ENCODE measurements around the gene LMAN2. TPM values are rescaled to one million over a fixed set of nuclear protein-coding genes. Genes with fewer than 3 reads are reported as not detected.

LMAN2 gene
- polyA plus RNA-seq, 3 donors, result 148 to 275 (median 259) TPM

DNA sequence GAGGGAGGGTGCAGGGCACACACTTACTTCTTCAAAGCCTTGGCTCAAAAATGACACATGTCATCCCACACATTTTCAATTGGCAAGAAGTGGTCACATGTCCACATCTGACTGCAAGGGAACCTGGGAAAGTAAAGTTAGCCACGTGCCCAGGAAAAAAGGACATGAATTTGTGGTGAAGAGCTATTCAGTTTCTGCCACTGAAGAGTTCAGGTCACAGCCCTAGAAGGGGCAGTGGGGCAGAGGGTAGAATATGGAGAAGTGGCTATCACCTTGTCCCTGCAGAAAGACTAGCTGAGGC is 4.3 kb upstream of the LMAN2 start:
- peaks cover 3 to 11% (median 7%) of the 10 kb centered on the region in 7 donors for H3K9me3 Mint-ChIP-seq
- WGBS (ENCODE audit: insufficient coverage), result 14% methylated on average over 1 of the region's 1 CpG
- no peak overlapping the region for H2AFZ ChIP-seq (ENCODE audit: insufficient read depth, low read depth, low read length, poor library complexity, severe bottlenecking)

GRCh38 chr5:177355162-177355867 is 3.8 kb upstream of the LMAN2 start:
- intact Hi-C loops (cut with micrococcal nuclease), result no loop called here
- WGBS (ENCODE audit: insufficient coverage), result no CpG with 5 or more reads among the region's 1 CpG
- H3K4me1 ChIP-seq (ENCODE audit: control insufficient read depth in 1 of 2, insufficient read depth in 2 of 2, low read length in 2 of 2), result peaks cover 88 to 95% of the 10 kb centered on the region in 2 donors
- peak overlapping the region; percentile 17 to 47 for H3K27ac ChIP-seq (ENCODE audit: low read depth in 1 of 2, low read length in 2 of 2)
- peaks cover 85% of the 10 kb centered on the region for H3K4me1 Mint-ChIP-seq
- H3K36me3 ChIP-seq (replicated peaks in 1 of 2; ENCODE audit: control insufficient read depth in 1 of 2, insufficient read depth in 2 of 2, low read length in 2 of 2), result peaks cover 2 to 6% of the 10 kb centered on the region in 2 donors
- peaks cover 0 to 2% (median 1%) of the 10 kb centered on the region in 3 donors for H3K27me3 Mint-ChIP-seq (ENCODE audit: low read depth in 3 of 3)
- peaks cover 3 to 11% (median 7%) of the 10 kb centered on the region in 7 donors for H3K9me3 Mint-ChIP-seq
- H3K4me3 ChIP-seq (replicated peaks in 1 of 3; ENCODE audit: low read depth in 2 of 3, low read length in 3 of 3), result peak overlapping the region in 1 of 3 experiments; percentile 34
- no peak for DNase-seq
- peaks cover 0 to 7% of the 10 kb centered on the region in 2 donors for H3K9me3 ChIP-seq (replicated peaks in 1 of 2; ENCODE audit: control insufficient read depth in 1 of 2, insufficient read depth in 1 of 2, low read length in 2 of 2)
- no peak overlapping the region for H3K9ac ChIP-seq (ENCODE audit: insufficient read depth, low read length, poor library complexity, severe bottlenecking)
- peak overlapping the region in 5 of 7 donors; percentile 26 to 68 (median 42) for H3K27ac Mint-ChIP-seq
- no peak overlapping the region for H2AFZ ChIP-seq (ENCODE audit: insufficient read depth, low read depth, low read length, poor library complexity, severe bottlenecking)
- H3K79me2 ChIP-seq (ENCODE audit: insufficient read depth, low read length), result peaks cover 44% of the 10 kb centered on the region
- no peak overlapping the region for H3K4me3 Mint-ChIP-seq
- H4K20me1 ChIP-seq (ENCODE audit: insufficient read depth, low read length), result peaks cover 32% of the 10 kb centered on the region
- no peaks in the 10 kb centered on the region for H3K27me3 ChIP-seq (ENCODE audit: control insufficient read depth in 2 of 2, insufficient read depth in 2 of 2, low read length in 2 of 2)
- peaks cover 13 to 24% of the 10 kb centered on the region in 2 donors for H3K36me3 Mint-ChIP-seq
- TF ChIP-seq, protein P1, sequence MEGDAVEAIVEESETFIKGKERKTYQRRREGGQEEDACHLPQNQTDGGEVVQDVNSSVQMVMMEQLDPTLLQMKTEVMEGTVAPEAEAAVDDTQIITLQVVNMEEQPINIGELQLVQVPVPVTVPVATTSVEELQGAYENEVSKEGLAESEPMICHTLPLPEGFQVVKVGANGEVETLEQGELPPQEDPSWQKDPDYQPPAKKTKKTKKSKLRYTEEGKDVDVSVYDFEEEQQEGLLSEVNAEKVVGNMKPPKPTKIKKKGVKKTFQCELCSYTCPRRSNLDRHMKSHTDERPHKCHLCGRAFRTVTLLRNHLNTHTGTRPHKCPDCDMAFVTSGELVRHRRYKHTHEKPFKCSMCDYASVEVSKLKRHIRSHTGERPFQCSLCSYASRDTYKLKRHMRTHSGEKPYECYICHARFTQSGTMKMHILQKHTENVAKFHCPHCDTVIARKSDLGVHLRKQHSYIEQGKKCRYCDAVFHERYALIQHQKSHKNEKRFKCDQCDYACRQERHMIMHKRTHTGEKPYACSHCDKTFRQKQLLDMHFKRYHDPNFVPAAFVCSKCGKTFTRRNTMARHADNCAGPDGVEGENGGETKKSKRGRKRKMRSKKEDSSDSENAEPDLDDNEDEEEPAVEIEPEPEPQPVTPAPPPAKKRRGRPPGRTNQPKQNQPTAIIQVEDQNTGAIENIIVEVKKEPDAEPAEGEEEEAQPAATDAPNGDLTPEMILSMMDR (IDR thresholded peaks at IDR 0.05), result no peak
- peak overlapping the region; percentile 35 for H3K4me2 ChIP-seq (replicated peaks; ENCODE audit: extremely low read depth, low read length, poor library complexity, severe bottlenecking)

More for the DNA sequence above, 4.3 kb upstream of the LMAN2 start:
- Histone ChIP-seq H3K27ac (ENCODE audit: low read depth in 1 of 2, low read length in 2 of 2) (peak overlapping the region in 1 of 2 donors; percentile 47), H3K36me3 (replicated peaks in 1 of 2; ENCODE audit: control insufficient read depth in 1 of 2, insufficient read depth in 2 of 2, low read length in 2 of 2) (peaks cover 2 to 6% of the 10 kb centered on the region in 2 donors), H3K4me3 (replicated peaks in 1 of 3; ENCODE audit: low read depth in 2 of 3, low read length in 3 of 3) (no peak overlapping the region), H3K27me3 (ENCODE audit: control insufficient read depth in 2 of 2, insufficient read depth in 2 of 2, low read length in 2 of 2) (no peaks in the 10 kb centered on the region), H3K9me3 (replicated peaks in 1 of 2; ENCODE audit: control insufficient read depth in 1 of 2, insufficient read depth in 1 of 2, low read length in 2 of 2) (peaks cover 0 to 7% of the 10 kb centered on the region in 2 donors), H3K4me1 (ENCODE audit: control insufficient read depth in 1 of 2, insufficient read depth in 2 of 2, low read length in 2 of 2) (peaks cover 88 to 95% of the 10 kb centered on the region in 2 donors), H3K4me2 (replicated peaks; ENCODE audit: extremely low read depth, low read length, poor library complexity, severe bottlenecking) (no peak overlapping the region), H4K20me1 (ENCODE audit: insufficient read depth, low read length) (peaks cover 29% of the 10 kb centered on the region), H3K9ac (ENCODE audit: insufficient read depth, low read length, poor library complexity, severe bottlenecking) (no peak overlapping the region), H3K79me2 (ENCODE audit: insufficient read depth, low read length) (peaks cover 44% of the 10 kb centered on the region)
- TF ChIP-seq, protein P1 (IDR thresholded peaks at IDR 0.05), result no peak
- Mint-ChIP-seq H3K27me3 (ENCODE audit: low read depth in 3 of 3) (peaks cover 0 to 2% (median 1%) of the 10 kb centered on the region in 3 donors), H3K27ac (peak overlapping the region in 4 of 7 donors; percentile 14 to 42 (median 29)), H3K4me1 (peaks cover 84% of the 10 kb centered on the region), H3K4me3 (no peak overlapping the region), H3K36me3 (peaks cover 13 to 24% of the 10 kb centered on the region in 2 donors)
- intact Hi-C loops (cut with micrococcal nuclease), result no loop called here
- DNase-seq, result peak in 1 of 3 donors; percentile 32
